ENCODE measurements around the gene AURKB.
"Not testable (repeated sequence)": the region's sequence is repeated elsewhere in the genome, so short reads cannot be mapped to it uniquely, and the experiment has no call there.

Gene AURKB

GRCh38 chr17:8209907-8210760 lies at the start of gene AURKB:
TSS of gene AURKB (minus strand) at chr17:8210575. CDS start at chr17:8210224, 351 bp downstream.
- in situ Hi-C loops (cut with HindIII; ENCODE audit: low pct_ligation_motif_present, low pct_unique_long_range_greater_than_20kb, low sequenced_read_pairs) = no loop called here

GRCh38 chr17:8257801-8258200 lies 47.4 kb upstream of the AURKB start:
- no peak for DNase-seq
- in situ Hi-C loops (cut with HindIII; ENCODE audit: low pct_ligation_motif_present, low pct_unique_long_range_greater_than_20kb, low sequenced_read_pairs) = no loop called here

More at GRCh38 chr17:8209907-8210760, at the start of gene AURKB:
- DNase-seq = peak; percentile 98

DNA sequence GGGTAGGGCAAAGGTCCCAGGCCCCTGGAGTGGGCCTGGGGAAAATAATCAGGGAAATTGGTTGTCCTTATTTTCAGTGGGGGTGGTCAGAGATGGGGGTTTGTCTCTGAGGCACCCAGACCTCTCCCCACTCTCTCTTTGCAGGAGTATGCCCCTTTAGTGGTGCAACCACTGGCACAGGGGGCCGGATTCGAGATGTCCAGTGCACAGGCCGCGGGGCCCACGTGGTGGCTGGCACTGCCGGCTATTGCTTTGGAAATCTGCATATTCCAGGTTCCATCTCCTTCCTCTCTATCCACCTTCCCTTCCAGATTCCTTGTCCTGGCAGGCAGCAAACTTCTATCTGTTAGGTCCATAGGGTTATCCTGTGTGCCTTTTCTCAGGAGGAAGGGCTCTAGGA lies 46.3 kb upstream of the AURKB start:
- in situ Hi-C loops (cut with HindIII; ENCODE audit: low pct_ligation_motif_present, low pct_unique_long_range_greater_than_20kb, low sequenced_read_pairs) = no loop called here
- DNase-seq = no peak

GRCh38 chr17:8256291-8256690 lies 45.9 kb upstream of the AURKB start:
- no peak for DNase-seq
- in situ Hi-C loops (cut with HindIII; ENCODE audit: low pct_ligation_motif_present, low pct_unique_long_range_greater_than_20kb, low sequenced_read_pairs) = no loop called here

DNA sequence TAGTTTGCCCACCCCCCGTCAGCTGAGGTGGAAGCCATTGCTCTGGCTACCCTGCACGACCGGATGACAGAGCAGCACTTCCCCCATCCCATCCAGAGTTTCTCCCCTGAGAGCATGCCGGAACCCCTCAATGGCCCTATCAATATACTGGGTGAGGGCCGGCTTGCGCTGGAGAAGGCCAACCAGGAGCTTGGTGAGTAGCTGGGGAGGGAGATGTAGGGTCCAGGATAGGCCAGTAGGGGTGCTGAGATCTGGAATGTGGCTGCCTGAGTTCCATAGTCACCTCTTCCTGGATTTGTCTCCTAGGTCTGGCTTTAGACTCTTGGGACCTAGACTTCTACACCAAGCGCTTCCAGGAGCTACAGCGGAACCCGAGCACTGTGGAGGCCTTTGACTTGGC lies 45.1 kb upstream of the AURKB start:
- in situ Hi-C loops (cut with HindIII; ENCODE audit: low pct_ligation_motif_present, low pct_unique_long_range_greater_than_20kb, low sequenced_read_pairs) = no loop called here
- peak; percentile 16 for DNase-seq

DNA sequence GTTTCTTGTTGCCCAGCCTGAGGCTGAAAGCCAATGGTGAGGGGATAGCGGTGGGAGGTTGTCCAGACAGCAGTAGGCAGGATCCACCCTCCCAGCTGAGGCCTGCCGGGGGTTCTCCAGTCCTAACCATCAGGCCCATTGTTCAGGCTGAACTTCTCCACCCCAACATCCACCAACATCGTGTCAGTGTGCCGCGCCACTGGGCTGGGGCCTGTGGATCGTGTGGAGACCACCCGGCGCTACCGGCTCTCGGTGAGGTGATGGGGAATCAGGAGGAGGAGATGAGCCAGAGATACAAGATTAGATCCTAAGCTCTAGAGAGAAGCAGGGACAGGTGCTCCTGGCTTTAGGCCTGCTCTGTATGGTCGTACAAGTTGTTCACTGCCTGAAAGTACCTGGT lies 44.5 kb upstream of the AURKB start:
- no peak for DNase-seq
- in situ Hi-C loops (cut with HindIII; ENCODE audit: low pct_ligation_motif_present, low pct_unique_long_range_greater_than_20kb, low sequenced_read_pairs) = no loop called here

DNA sequence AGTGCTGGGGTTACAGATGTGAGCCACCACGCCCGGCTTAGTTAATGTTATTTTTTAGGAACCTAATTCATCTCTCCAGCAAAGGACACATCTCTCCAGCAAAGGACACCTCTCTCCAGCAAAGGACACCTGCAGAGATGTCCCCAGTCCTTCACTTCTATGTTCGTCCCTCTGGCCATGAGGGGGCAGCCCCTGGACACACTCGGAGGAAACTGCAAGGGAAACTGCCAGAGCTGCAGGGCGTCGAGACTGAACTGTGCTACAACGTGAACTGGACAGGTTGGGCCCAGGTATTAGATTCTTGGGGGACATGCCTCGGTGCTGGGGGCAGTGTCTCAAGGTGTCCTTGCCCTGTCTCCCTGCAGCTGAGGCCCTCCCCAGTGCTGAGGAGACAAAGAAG lies 43.4 kb upstream of the AURKB start:
- peak; percentile 27 for DNase-seq
- in situ Hi-C loops (cut with HindIII; ENCODE audit: low pct_ligation_motif_present, low pct_unique_long_range_greater_than_20kb, low sequenced_read_pairs) = no loop called here

DNA sequence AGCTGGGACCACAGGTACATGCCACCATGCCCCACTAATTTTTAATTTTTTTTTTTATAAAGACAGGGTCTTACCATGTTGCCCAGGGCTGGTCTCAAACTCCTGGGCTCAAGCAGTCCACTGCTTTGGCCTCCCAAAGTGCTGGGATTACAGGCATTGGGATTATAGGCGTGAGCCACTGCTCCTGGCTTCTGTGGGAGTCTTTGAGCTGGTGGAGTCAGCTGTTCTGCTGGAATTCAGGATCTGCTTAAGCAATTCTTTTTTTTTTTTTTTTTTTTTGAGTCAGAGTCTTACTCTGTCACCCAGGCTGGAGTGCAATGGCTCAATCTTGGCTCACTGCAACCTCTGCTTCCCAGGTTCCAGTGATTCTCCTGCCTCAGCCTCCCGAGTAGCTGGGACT lies 41.0 kb upstream of the AURKB start:
- in situ Hi-C loops (cut with HindIII; ENCODE audit: low pct_ligation_motif_present, low pct_unique_long_range_greater_than_20kb, low sequenced_read_pairs); DNase-seq: not testable (repeated sequence)

DNA sequence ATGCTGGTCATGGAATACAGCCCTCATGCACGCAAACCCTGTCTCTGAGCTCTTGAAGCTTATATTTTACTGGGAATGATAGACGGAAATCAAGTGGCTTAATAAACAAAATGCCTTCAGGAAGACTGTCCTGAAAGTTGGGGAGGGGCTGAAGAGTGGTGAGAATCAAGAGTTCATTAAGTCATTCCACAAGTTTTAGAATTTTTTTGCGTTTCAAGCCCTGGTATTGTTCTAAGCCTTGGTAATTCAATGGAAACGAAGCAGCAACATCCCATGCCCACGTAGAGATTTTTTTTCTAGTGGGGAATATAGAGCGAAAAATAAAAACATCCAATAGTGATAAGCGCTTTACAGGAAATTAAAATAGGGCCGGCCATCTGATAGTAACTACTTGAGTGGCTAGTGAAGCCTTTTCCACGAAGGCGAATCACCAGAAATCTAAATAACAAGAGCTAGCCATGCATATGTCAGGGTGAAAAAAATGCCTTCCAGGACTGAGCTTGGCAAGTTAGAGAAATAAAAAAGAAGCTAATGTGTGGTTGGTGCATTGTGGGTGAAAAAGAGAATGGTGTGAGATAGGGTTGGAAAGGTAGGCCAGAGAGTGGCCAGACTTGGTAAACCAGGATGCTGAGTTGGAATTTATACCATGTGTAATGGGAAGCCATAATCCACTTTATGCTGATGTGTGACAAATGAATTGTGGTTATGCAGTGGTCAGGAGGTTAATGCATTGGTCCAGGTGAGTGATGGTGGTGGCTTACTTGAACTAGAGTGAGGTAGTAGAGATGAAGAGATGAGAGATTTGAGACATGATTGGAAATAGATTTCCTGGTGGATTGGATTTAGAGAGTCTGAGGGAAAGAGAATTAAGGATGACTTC lies 39.5 kb upstream of the AURKB start:
- in situ Hi-C loops (cut with HindIII; ENCODE audit: low pct_ligation_motif_present, low pct_unique_long_range_greater_than_20kb, low sequenced_read_pairs) = no loop called here
- no peak for DNase-seq

DNA sequence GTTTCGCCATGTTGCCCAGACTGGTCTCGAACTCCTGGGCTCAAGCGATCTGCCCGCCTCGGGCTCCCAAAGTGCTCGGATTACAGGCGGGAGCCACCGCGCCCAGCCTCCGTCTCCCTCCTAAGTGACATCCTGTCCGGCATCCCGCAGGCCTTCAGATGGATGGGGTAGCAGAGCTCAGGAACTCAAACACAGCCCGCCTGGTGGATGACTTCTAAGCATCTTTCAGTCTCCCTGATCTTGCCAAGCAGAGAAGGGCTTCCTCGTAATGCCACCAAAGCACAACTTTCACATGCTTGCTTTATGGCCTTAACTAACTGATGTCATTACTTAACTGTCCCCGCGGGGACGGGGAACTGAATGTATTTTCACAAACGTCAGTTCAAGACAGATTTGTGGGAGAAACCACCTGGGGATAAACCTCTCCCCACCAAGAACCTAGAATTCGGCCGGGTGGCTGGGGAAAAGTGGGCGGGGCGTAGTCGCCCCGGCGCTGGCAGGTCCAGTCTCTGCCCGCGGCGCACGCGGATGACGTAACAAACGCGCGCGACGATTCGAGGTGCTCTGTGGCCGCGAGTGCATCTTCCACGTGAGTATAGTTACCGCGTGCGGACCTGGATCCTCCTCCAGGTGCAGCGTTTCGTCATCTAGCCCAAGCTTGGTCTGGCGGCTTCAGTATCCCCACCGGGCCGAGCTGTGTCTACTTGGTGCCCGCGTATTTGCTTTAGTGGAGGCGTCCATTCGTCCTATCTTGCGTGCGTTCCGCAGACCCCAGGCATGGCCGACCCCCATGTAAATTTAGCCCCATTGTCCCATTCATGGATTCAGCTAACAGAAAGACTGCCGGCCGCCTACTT lies 38.6 kb upstream of the AURKB start, which contains the start of gene PFAS:
TSS of gene PFAS (plus strand) at position 539 of the 857 bp plus-strand sequence. CDS start 4,649 bp downstream, outside the sequence.
- DNase-seq = peak; percentile 96
- in situ Hi-C loops (cut with HindIII; ENCODE audit: low pct_ligation_motif_present, low pct_unique_long_range_greater_than_20kb, low sequenced_read_pairs) = no loop called here

- DNase-seq = no peak
- in situ Hi-C loops (cut with HindIII; ENCODE audit: low pct_ligation_motif_present, low pct_unique_long_range_greater_than_20kb, low sequenced_read_pairs) = no loop called here
These were observed 34.4 kb upstream of the AURKB start for GRCh38 chr17:8244768-8245167.

- DNase-seq = no peak
- in situ Hi-C loops (cut with HindIII; ENCODE audit: low pct_ligation_motif_present, low pct_unique_long_range_greater_than_20kb, low sequenced_read_pairs) = no loop called here
These were observed 33.5 kb upstream of the AURKB start for GRCh38 chr17:8243827-8244226.

DNA sequence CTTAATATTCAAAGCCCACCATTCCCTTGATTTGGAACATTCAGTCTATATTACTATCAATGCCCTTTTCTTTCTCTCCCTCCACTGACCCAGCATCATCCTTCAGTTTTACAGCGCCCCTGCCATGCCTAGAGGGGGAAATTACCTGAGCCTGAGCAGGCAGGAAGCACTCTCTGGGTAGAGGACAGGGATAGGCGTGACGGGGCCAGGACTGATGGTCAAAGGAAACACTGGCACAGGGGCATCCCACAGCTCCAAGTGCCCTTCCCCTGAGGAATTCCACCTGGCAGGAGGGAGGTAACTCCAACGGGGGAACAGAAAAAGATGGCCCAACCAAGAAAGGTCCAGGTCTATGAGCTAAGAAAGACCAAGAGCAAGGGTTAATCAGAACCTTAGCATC lies 27.5 kb upstream of the AURKB start:
- in situ Hi-C loops (cut with HindIII; ENCODE audit: low pct_ligation_motif_present, low pct_unique_long_range_greater_than_20kb, low sequenced_read_pairs) = no loop called here
- DNase-seq = no peak

- DNase-seq = no peak
These were observed 26.8 kb upstream of the AURKB start for GRCh38 chr17:8237175-8237574.

GRCh38 chr17:8235676-8236075 lies 25.3 kb upstream of the AURKB start:
- DNase-seq = no peak
- in situ Hi-C loops (cut with HindIII; ENCODE audit: low pct_ligation_motif_present, low pct_unique_long_range_greater_than_20kb, low sequenced_read_pairs) = no loop called here

More at GRCh38 chr17:8237175-8237574, 26.8 kb upstream of the AURKB start:
- in situ Hi-C loops (cut with HindIII; ENCODE audit: low pct_ligation_motif_present, low pct_unique_long_range_greater_than_20kb, low sequenced_read_pairs) = no loop called here

GRCh38 chr17:8234361-8235270 lies 24.2 kb upstream of the AURKB start:
- in situ Hi-C loops (cut with HindIII; ENCODE audit: low pct_ligation_motif_present, low pct_unique_long_range_greater_than_20kb, low sequenced_read_pairs) = no loop called here
- DNase-seq = no peak

GRCh38 chr17:8231701-8232100 lies 21.3 kb upstream of the AURKB start:
- in situ Hi-C loops (cut with HindIII; ENCODE audit: low pct_ligation_motif_present, low pct_unique_long_range_greater_than_20kb, low sequenced_read_pairs) = no loop called here
- DNase-seq = no peak

- in situ Hi-C loops (cut with HindIII; ENCODE audit: low pct_ligation_motif_present, low pct_unique_long_range_greater_than_20kb, low sequenced_read_pairs) = no loop called here
These were observed 16.8 kb upstream of the AURKB start for GRCh38 chr17:8227238-8227581.

More at GRCh38 chr17:8227238-8227581, 16.8 kb upstream of the AURKB start:
- DNase-seq = no peak
